Suppressor macrophage treated with lipopolysaccharide for 1 hour (primary cell): ENCODE data around the gene ECE1.
"Not testable (repeated sequence)": the region's sequence is repeated elsewhere in the genome, so short reads cannot be mapped to it uniquely, and the experiment has no call there.

ENCODE experiments used
- DNase-seq, 3 donors: peaks; one replicate each; pipeline ENCODE4 v3.0.0-alpha.2; 2020 to 2022

The ECE1 gene

GRCh38 chr1:21246905-21247642 is 43.2 kb downstream of the ECE1 start:
- DNase-seq = no peak

GRCh38 chr1:21245688-21246229 is 44.5 kb downstream of the ECE1 start:
- DNase-seq = no peak

- no peak for DNase-seq
Measured at GRCh38 chr1:21244986-21245687, 45.1 kb downstream of the ECE1 start.

- DNase-seq = no peak
Measured at GRCh38 chr1:21244154-21244553, 46.1 kb downstream of the ECE1 start.

GRCh38 chr1:21242846-21243245 is 47.4 kb downstream of the ECE1 start:
- DNase-seq = no peak

GRCh38 chr1:21241771-21242581 is 48.3 kb downstream of the ECE1 start:
- no peak for DNase-seq

- no peak for DNase-seq
Measured at GRCh38 chr1:21240706-21241105, 49.6 kb downstream of the ECE1 start.

GRCh38 chr1:21239221-21239620 is 51.0 kb downstream of the ECE1 start:
- no peak for DNase-seq

- no peak for DNase-seq
Measured at GRCh38 chr1:21238141-21238800, 52.0 kb downstream of the ECE1 start.

- no peak for DNase-seq
Measured at GRCh38 chr1:21237446-21238088, 52.7 kb downstream of the ECE1 start.

GRCh38 chr1:21236178-21236577 is 54.1 kb downstream of the ECE1 start:
- DNase-seq = no peak

- no peak for DNase-seq
Measured at GRCh38 chr1:21234779-21235178, 55.5 kb downstream of the ECE1 start.

GRCh38 chr1:21233490-21233889 is 56.8 kb downstream of the ECE1 start:
- DNase-seq = no peak

- DNase-seq = peak; percentile 44 to 72 (median 68)
Measured at GRCh38 chr1:21232044-21232443, 58.2 kb downstream of the ECE1 start.

GRCh38 chr1:21229246-21230000 is 60.8 kb downstream of the ECE1 start:
- no peak for DNase-seq

- DNase-seq = not testable (repeated sequence)
Measured at GRCh38 chr1:21228224-21228623, 62.0 kb downstream of the ECE1 start.

- no peak for DNase-seq
Measured at GRCh38 chr1:21225065-21225464, 65.2 kb downstream of the ECE1 start.

- no peak for DNase-seq
Measured at GRCh38 chr1:21220815-21221214, 69.4 kb downstream of the ECE1 start.

- no peak for DNase-seq
Measured at GRCh38 chr1:21219674-21220073, 70.6 kb downstream of the ECE1 start.

GRCh38 chr1:21217812-21218596 is 72.3 kb downstream of the ECE1 start:
- peak; percentile 46 to 61 (median 47) for DNase-seq
